CD14-positive monocyte (primary cell): ENCODE results near the gene MYRF. TPM values are rescaled to one million over a fixed set of nuclear protein-coding genes. Genes with fewer than 3 reads are reported as not detected.

Source experiments
- DNase-seq, 3 donors: peaks; one replicate each; pipeline ENCODE4 v3.0.0-alpha.2; 2011 to 2022
- H2AFZ ChIP-seq: 2 replicates; pipeline ENCODE4 v1.6.0; 2012; ENCODE audit warnings: mild to moderate bottlenecking, low read depth, low read length, inconsistent platforms; ENCODE audit not compliant: insufficient read depth, poor library complexity, severe bottlenecking
- H3K27ac ChIP-seq, 2 donors: 1 replicate in 1 of 2; 2 replicates in 1 of 2; pipeline ENCODE4 v1.5.1; 2012 to 2013; ENCODE audit warnings: low read length in 2 of 2, control low read depth in 1 of 2, inconsistent platforms in 1 of 2, low read depth in 1 of 2, mild to moderate bottlenecking in 1 of 2
- H3K27me3 ChIP-seq, 2 donors: one replicate each; pipeline versions ENCODE4 v1.6.0 to v1.6.1; 2011 to 2013; ENCODE audit warnings: low read length in 2 of 2; ENCODE audit not compliant: control insufficient read depth in 2 of 2, insufficient read depth in 2 of 2
- H3K36me3 ChIP-seq, 2 donors: replicated peaks in 1 of 2; 1 replicate in 1 of 2; 2 replicates in 1 of 2; pipeline versions ENCODE4 v1.5.1 to v1.6.1; 2012 to 2013; ENCODE audit warnings: low read length in 2 of 2, control low read depth in 1 of 2, inconsistent platforms in 1 of 2, mild to moderate bottlenecking in 1 of 2; ENCODE audit not compliant: insufficient read depth in 2 of 2, control insufficient read depth in 1 of 2
- H3K4me1 ChIP-seq, 2 donors: 1 replicate in 1 of 2; 2 replicates in 1 of 2; pipeline versions ENCODE4 v1.5.1 to v1.6.1; 2012 to 2013; ENCODE audit warnings: low read length in 2 of 2, control low read depth in 1 of 2, inconsistent platforms in 1 of 2, mild to moderate bottlenecking in 1 of 2, moderate library complexity in 1 of 2; ENCODE audit not compliant: insufficient read depth in 2 of 2, control insufficient read depth in 1 of 2
- H3K4me2 ChIP-seq: replicated peaks from 2 replicates; pipeline ENCODE3; 2012; ENCODE audit warnings: low read length, moderate library complexity, mild to moderate bottlenecking; ENCODE audit not compliant: poor library complexity, severe bottlenecking; ENCODE audit errors: extremely low read depth
- H3K4me3 ChIP-seq, 3 experiments: fragments of 200-600 bp in 1 of 3; sonication (generic) in 1 of 3; replicated peaks in 1 of 3; 1 replicate in 2 of 3; 2 replicates in 1 of 3; pipeline ENCODE4 v1.5.1; 2011 to 2013; ENCODE audit warnings: low read length in 3 of 3, mild to moderate bottlenecking in 3 of 3, control low read depth in 2 of 3, low read depth in 2 of 3, inconsistent platforms in 1 of 3, moderate library complexity in 1 of 3
- H3K79me2 ChIP-seq: 2 replicates; pipeline ENCODE4 v1.6.0; 2012; ENCODE audit warnings: mild to moderate bottlenecking, control low read depth, inconsistent platforms, low read length, moderate library complexity; ENCODE audit not compliant: insufficient read depth
- H3K9ac ChIP-seq: 2 replicates; pipeline ENCODE4 v1.6.0; 2017; ENCODE audit warnings: low read length, mild to moderate bottlenecking; ENCODE audit not compliant: insufficient read depth, poor library complexity, severe bottlenecking
- H3K9me3 ChIP-seq, 2 donors: replicated peaks in 1 of 2; 1 replicate in 1 of 2; 2 replicates in 1 of 2; pipeline versions ENCODE4 v1.5.1 to v1.6.1; 2012 to 2013; ENCODE audit warnings: low read length in 2 of 2, control low read depth in 1 of 2; ENCODE audit not compliant: control insufficient read depth in 1 of 2, insufficient read depth in 1 of 2
- H4K20me1 ChIP-seq: 2 replicates; pipeline ENCODE4 v1.6.0; 2012; ENCODE audit warnings: mild to moderate bottlenecking, low read length, control low read depth, moderate library complexity; ENCODE audit not compliant: insufficient read depth
- H3K27ac Mint-ChIP-seq, 7 donors: one replicate each; pipeline ENCODE4 v1.8.0; 2020; ENCODE audit warnings: mild to moderate bottlenecking in 7 of 7, mixed read lengths in 7 of 7, moderate library complexity in 6 of 7, inconsistent platforms in 2 of 7
- H3K27me3 Mint-ChIP-seq, 3 donors: one replicate each; pipeline ENCODE4 v1.8.0; 2021 to 2022; ENCODE audit warnings: low read depth in 3 of 3, mild to moderate bottlenecking in 3 of 3, mixed read lengths in 3 of 3, moderate library complexity in 3 of 3, inconsistent platforms in 1 of 3
- H3K36me3 Mint-ChIP-seq, 2 donors: one replicate each; pipeline ENCODE4 v1.8.0; 2020; ENCODE audit warnings: mixed read lengths in 2 of 2, inconsistent platforms in 1 of 2, mild to moderate bottlenecking in 1 of 2
- H3K4me1 Mint-ChIP-seq: one replicate; pipeline ENCODE4 v1.8.0; 2020; ENCODE audit warnings: mild to moderate bottlenecking, mixed read lengths
- H3K4me3 Mint-ChIP-seq, 2 donors: one replicate each; pipeline ENCODE4 v1.8.0; 2020; ENCODE audit warnings: mild to moderate bottlenecking in 2 of 2, mixed read lengths in 2 of 2, moderate library complexity in 1 of 2
- H3K9me3 Mint-ChIP-seq, 7 donors: one replicate each; pipeline ENCODE4 v1.8.0; 2020 to 2022; ENCODE audit warnings: mixed read lengths in 7 of 7, mild to moderate bottlenecking in 6 of 7, moderate library complexity in 6 of 7, inconsistent platforms in 2 of 7
- CTCF ChIP-seq: fragments of 200-600 bp; IDR thresholded peaks from one replicate; pipeline ENCODE4 v1.8.0; 2022; ENCODE audit warnings: antibody characterized with exemption, mild to moderate bottlenecking
- WGBS: methylation state at CpG from one replicate; pipeline ENCODE4 v1.1.5; 2013; ENCODE audit warnings: missing lambda C conversion rate; ENCODE audit not compliant: insufficient coverage; 5-methylcytosine and 5-hydroxymethylcytosine counted together
- intact Hi-C, 2 donors: fragments of 100-400 bp; cut with micrococcal nuclease; formaldehyde crosslinking; loops; one replicate each; pipeline versions ENCODE4 v1.15.0 to v1.15.1; 2023
- polyA plus RNA-seq, 3 donors: library from polyadenylated mRNA; depleted of rRNA in 1 of 3; unstranded in 2 of 3; stranded (reverse) in 1 of 3; fragments of 300-500 nt in 2 of 3; fragments of >200 nt in 1 of 3; fragmentation: Illumina TruSeq in 2 of 3; gene quantifications; 1 replicate in 2 of 3; 2 replicates in 1 of 3; pipeline ENCODE4 v1.2.3, GENCODE V29; 2012 to 2021

Gene MYRF
- polyA plus RNA-seq, 3 donors: 0.18 to 0.19 TPM; not detected in 1

- intact Hi-C loops: loop anchor here in 1 of 2 donors (5.0 kb wide), 1 partner anchor 37 kb away; no protein-coding TSS in a partner anchor
- peak; percentile 35 to 62 (median 53) for DNase-seq
- Mint-ChIP-seq H3K4me3 (peak overlapping the region in 1 of 2 donors; percentile 62), H3K27me3 (peaks cover 2 to 5% (median 3%) of the 10 kb centered on the region in 3 donors), H3K27ac (peak overlapping the region; percentile 43 to 92 (median 89)), H3K4me1 (peaks cover 63% of the 10 kb centered on the region), H3K9me3 (peaks cover 0 to 2% (median 0%) of the 10 kb centered on the region in 7 donors), H3K36me3 (peaks cover 9 to 24% of the 10 kb centered on the region in 2 donors)
- Histone ChIP-seq H4K20me1 (no peaks in the 10 kb centered on the region), H3K79me2 (peaks cover 22% of the 10 kb centered on the region), H3K36me3 (no peaks in the 10 kb centered on the region), H3K9me3 (no peaks in the 10 kb centered on the region), H3K27ac (peak overlapping the region; percentile 43 to 75), H3K4me1 (peaks cover 57 to 61% of the 10 kb centered on the region in 2 donors), H3K4me2 (peak overlapping the region; percentile 39), H2AFZ (peak overlapping the region; percentile 85), H3K27me3 (peaks cover 0 to 3% of the 10 kb centered on the region in 2 donors), H3K9ac (peak overlapping the region; percentile 10), H3K4me3 (peak overlapping the region in 1 of 3 experiments; percentile 21)
- 30% methylated on average over 10 of the region's 12 CpGs for WGBS
- TF ChIP-seq CTCF: no peak
Observed at GRCh38 chr11:61834278-61835048, 82.0 kb downstream of the MYRF start.

- Histone ChIP-seq H4K20me1 (no peaks in the 10 kb centered on the region), H3K36me3 (peaks cover 9 to 15% of the 10 kb centered on the region in 2 donors), H3K4me2 (no peak overlapping the region), H3K4me1 (peaks cover 40 to 44% of the 10 kb centered on the region in 2 donors), H3K79me2 (peaks cover 16% of the 10 kb centered on the region), H3K27me3 (no peaks in the 10 kb centered on the region), H3K4me3 (no peak overlapping the region), H3K9me3 (no peaks in the 10 kb centered on the region), H2AFZ (no peak overlapping the region), H3K9ac (no peak overlapping the region), H3K27ac (peak overlapping the region; percentile 39 to 75)
- intact Hi-C loops: no loop called here
- no peak for DNase-seq
- H3K36me3 Mint-ChIP-seq: peaks cover 20 to 42% of the 10 kb centered on the region in 2 donors
- H3K27me3 Mint-ChIP-seq: peaks cover 0 to 5% (median 0%) of the 10 kb centered on the region in 3 donors
- no peak overlapping the region for H3K4me3 Mint-ChIP-seq
- no peak for TF ChIP-seq CTCF
- peaks cover 51% of the 10 kb centered on the region for H3K4me1 Mint-ChIP-seq
- H3K27ac Mint-ChIP-seq: peak overlapping the region; percentile 57 to 92 (median 73)
- 95% methylated on average over 5 of the region's 8 CpGs for WGBS
- peaks cover 0 to 2% (median 0%) of the 10 kb centered on the region in 7 donors for H3K9me3 Mint-ChIP-seq
Observed at GRCh38 chr11:61836193-61836592, 83.8 kb downstream of the MYRF start.
